Kidney epithelial cell (primary cell): Measurements from ENCODE around the gene PYCR2. TPM values are rescaled to one million over a fixed set of nuclear protein-coding genes. Genes with fewer than 3 reads are reported as not detected.
A peak's percentile ranks its signal among the peaks of the same experiment; 100 is the strongest.
"Not testable (repeated sequence)": the region's sequence is repeated elsewhere in the genome, so short reads cannot be mapped to it uniquely, and the experiment has no call there.

Experiments
- DNase-seq: peaks from one replicate; pipeline ENCODE4 v3.0.0-alpha.2; 2010; ENCODE audit warnings: low read depth
- H3K27me3 ChIP-seq: 2 replicates; pipeline ENCODE4 v1.6.0; 2011; ENCODE audit warnings: low read length; ENCODE audit not compliant: control insufficient read depth, insufficient read depth
- H3K36me3 ChIP-seq: 2 replicates; pipeline ENCODE4 v1.5.1; 2011; ENCODE audit warnings: low read length; ENCODE audit not compliant: control insufficient read depth, insufficient read depth
- H3K4me3 ChIP-seq: 2 replicates; pipeline ENCODE4 v1.5.1; 2011; ENCODE audit warnings: low read depth, mild to moderate bottlenecking, control low read depth, low read length
- CTCF ChIP-seq: IDR thresholded peaks from 2 replicates; pipeline ENCODE4 v1.5.1; 2011; ENCODE audit warnings: mild to moderate bottlenecking, moderate library complexity, low read length, control low read depth, inconsistent platforms; ENCODE audit not compliant: insufficient read depth, poor library complexity, severe bottlenecking
- total RNA-seq: library from RNA; depleted of rRNA; stranded (reverse); fragments of >200 nt; gene quantifications from 2 replicates; pipeline ENCODE4 v1.2.3, GENCODE V29; 2015

PYCR2 gene
- total RNA-seq, 1 donor from 2014 or later = 51.2 TPM

GRCh38 chr1:225933072-225933471, 9.0 kb upstream of the PYCR2 start:
- H3K27me3 ChIP-seq = no peaks in the 10 kb centered on the region
- no peak for TF ChIP-seq CTCF
- no peaks in the 10 kb centered on the region for H3K36me3 ChIP-seq
- DNase-seq = peak; percentile 28
- no peak overlapping the region for H3K4me3 ChIP-seq

DNA sequence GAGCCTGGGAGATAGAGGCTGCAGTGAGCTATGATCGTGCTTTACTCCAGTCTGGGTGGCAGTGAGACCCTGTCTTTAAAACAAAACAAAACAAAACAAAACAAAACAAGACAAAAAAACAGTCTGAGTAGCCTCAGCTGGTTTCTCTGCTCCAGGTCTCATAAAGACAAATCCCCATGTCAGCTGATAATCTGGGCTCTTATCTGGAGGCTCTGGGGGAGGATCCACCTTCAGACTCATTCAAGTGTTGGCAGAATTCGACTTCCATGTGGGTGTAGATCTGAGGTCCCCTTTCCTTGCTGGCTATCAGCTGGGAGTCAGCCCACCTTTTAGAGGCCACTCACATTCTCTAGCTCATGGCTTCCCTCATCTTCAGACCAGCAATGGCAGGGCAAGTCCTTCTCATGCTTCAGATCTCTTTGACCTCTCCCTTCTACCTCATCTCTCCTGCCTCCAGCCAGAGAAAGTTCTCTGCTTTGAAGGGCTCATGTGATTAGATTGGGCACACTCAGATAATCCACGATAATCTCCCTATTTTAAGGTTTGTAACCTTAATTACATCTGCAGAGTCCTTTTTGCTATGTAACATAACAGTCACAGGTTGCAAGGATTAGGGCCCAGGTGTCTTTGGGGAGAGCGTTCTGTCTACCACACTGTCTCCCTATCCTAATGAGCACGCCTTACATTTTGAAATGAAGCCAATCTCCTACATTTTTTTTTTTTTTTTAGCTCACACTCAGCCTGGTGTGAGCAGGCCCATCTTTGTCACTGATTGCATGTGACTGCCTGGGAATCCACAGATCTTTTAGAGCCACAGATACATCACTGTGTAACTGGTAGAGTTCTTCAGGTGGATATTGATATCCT, 7.5 kb upstream of the PYCR2 start:
- H3K36me3 ChIP-seq = no peaks in the 10 kb centered on the region
- no peaks in the 10 kb centered on the region for H3K27me3 ChIP-seq
- H3K4me3 ChIP-seq = no peak overlapping the region
- no peak for DNase-seq
- TF ChIP-seq CTCF = no peak

DNA sequence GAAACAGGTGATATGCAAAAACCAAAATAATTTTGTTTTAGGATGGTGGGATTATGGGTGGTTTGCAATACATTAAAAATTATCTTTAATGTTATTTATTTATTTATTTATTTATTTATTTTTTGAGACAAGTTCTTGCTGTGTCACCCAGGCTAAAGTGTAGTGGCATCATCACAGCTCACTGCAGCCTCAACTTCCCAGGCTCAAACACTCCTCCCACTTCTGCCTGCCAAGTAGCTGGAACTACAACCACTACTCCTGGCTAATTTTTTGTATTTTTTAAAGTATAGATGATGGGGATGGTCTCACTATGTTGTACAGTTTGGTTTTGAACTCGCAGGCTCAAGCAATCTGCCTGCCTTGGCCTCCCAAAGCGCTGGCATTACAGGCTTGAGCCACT, 6.5 kb upstream of the PYCR2 start:
- no peak for TF ChIP-seq CTCF
- Histone ChIP-seq H3K27me3 (no peaks in the 10 kb centered on the region), H3K36me3 (no peaks in the 10 kb centered on the region), H3K4me3 (no peak overlapping the region)
- no peak for DNase-seq

DNA sequence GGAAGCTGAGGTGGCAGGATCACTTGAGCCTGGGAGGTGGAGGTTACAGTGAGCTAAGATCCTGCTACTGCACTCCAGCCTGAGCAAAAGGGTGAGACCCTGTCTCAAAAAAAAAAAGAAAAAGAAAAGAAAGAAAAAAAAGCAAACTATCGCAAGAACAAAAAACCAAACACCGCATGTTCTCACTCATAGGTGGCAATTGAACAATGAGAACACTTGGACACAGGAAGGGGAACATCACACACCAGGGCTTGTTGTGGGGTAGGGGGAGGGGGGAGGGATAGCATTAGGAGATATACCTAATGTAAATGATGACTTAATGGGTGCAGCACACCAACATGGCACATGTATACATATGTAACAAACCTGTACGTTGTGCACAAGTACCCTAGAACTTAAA, 5.4 kb upstream of the PYCR2 start:
- H3K4me3 ChIP-seq, H3K27me3 ChIP-seq, DNase-seq, H3K36me3 ChIP-seq: not testable (repeated sequence)

DNA sequence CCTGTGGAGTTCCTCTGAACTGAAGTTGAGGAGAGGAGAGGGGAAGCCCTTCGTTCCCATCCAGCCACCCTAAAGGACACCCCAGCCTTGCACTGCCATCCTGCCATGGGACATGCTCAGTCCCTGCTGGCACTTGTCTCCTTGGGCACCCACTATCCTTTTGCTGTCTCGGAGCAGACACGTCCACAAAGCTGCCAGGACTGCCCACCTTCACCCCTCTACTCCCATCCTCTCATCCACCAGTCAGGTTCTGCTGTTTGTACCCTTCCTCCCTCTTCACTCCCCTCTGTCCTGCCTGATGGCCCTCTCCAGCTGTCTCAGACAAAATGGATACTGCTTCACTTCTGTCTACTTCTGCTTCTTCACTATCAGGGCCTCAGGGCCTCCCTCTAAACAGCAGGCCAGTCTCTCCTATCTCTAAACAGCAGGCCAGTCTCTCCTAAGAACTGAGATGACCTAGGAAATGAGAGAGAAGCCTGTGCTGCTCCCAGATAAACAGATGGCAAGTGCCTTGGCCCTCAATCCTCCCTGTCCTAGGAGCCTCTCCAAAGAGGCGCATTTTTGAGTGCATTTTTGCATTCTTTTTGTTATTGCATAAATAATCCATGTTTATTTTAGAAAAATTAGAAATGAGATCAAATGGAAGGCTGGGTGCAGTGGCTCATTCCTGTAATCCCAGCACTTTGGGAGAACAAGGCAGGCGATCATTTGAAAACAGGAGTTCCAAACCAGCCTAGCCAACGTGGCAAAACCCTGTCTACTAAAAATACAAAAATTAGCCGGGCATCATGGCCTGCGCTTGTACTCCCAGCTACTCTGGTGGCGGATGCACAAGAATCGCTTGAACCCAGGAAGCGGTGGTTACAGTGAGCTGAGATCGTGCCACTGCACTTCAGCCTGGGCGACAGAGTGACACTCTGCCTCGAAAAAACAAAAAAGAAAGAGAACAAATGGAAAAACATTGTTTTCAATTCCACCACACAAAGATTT, 4.4 kb upstream of the PYCR2 start:
- no peaks in the 10 kb centered on the region for H3K36me3 ChIP-seq
- no peak overlapping the region for H3K4me3 ChIP-seq
- DNase-seq = no peak
- H3K27me3 ChIP-seq = no peaks in the 10 kb centered on the region
- TF ChIP-seq CTCF = no peak

GRCh38 chr1:225926551-225927113, 2.6 kb upstream of the PYCR2 start:
- Histone ChIP-seq H3K36me3 (no peaks in the 10 kb centered on the region), H3K4me3 (no peak overlapping the region), H3K27me3 (no peaks in the 10 kb centered on the region)
- DNase-seq = no peak
- TF ChIP-seq CTCF = no peak
